ENCODE results near the gene TUT4. TPM values are rescaled to one million over a fixed set of nuclear protein-coding genes. Genes with fewer than 3 reads are reported as not detected.

The TUT4 gene
- total and polyA plus RNA-seq, 2 of the 4 experiments (the other 2 are of a cell fraction) = 10.9 to 40.0 TPM

DNA sequence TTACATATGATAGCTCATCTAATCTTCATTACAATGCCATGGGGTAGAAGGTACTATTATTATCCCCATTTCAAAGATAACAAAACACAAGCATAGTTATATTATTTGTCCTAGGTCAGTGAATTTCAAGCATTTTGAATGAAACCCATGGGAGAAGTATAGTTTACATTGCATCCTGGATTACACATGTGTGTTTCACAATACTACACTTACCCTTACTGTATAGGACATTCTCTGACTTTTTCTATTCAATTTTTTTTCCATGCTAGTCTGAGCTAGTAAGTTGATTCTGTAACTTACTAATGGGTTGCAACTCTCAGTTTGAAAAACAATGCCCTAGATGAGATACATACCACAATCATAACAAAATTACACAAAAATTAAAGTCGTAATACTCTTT lies 40.6 kb upstream of the TUT4 start:
- Histone ChIP-seq H4K8ac (ENCODE audit: low read depth in 2 of 2, low read length in 2 of 2) (no peak overlapping the region), H3K4me3 (ENCODE audit: insufficient read depth, low read depth, low read length) (no peak overlapping the region), H3K27ac (ENCODE audit: insufficient read depth, low read length) (no peak overlapping the region), H3K4ac (ENCODE audit: low read depth, low read length) (no peak overlapping the region), H3K79me1 (ENCODE audit: low read depth in 1 of 2, low read length in 2 of 2) (no peaks in the 10 kb centered on the region), H3K23ac (ENCODE audit: low read depth, low read length) (no peak overlapping the region), H2BK5ac (ENCODE audit: low read depth, low read length, poor library complexity, severe bottlenecking) (no peak overlapping the region), H3K18ac (ENCODE audit: low read depth, low read length) (no peak overlapping the region), H2BK120ac (ENCODE audit: low read depth, low read length) (no peak overlapping the region), H4K20me1 (ENCODE audit: insufficient read depth, low read length) (no peaks in the 10 kb centered on the region), H3K9me1 (ENCODE audit: insufficient read depth, low read length) (no peaks in the 10 kb centered on the region), H3K36me3 (ENCODE audit: control insufficient read depth, insufficient read depth, low read length) (no peaks in the 10 kb centered on the region), H3K14ac (replicated peaks; ENCODE audit: low read depth, low read length) (no peak overlapping the region), H2BK15ac (ENCODE audit: low read depth, low read length) (no peak overlapping the region), H3K4me2 (ENCODE audit: low read depth, low read length) (no peak overlapping the region), H2BK20ac (ENCODE audit: low read depth, low read length) (no peak overlapping the region), H2AFZ (replicated peaks; ENCODE audit: low read length, poor library complexity) (no peak overlapping the region), H2AK9ac (replicated peaks; ENCODE audit: low read depth, low read length, poor library complexity) (no peak overlapping the region), H3K27me3 (ENCODE audit: control insufficient read depth, insufficient read depth, low read length) (peaks cover 21% of the 10 kb centered on the region), H3K9me3 (ENCODE audit: control insufficient read depth, insufficient read depth, low read length) (no peaks in the 10 kb centered on the region), H4K5ac (ENCODE audit: low read depth, low read length) (no peak overlapping the region), H2AK5ac (ENCODE audit: low read depth, low read length) (no peak overlapping the region), H3K9ac (ENCODE audit: low read depth, low read length) (no peak overlapping the region), H4K91ac (ENCODE audit: insufficient read depth, low read depth, low read length) (no peak overlapping the region), H3K4me1 (ENCODE audit: control insufficient read depth, insufficient read depth, low read length) (peaks cover 1% of the 10 kb centered on the region; the same call in 1 of the 2 replicates), H3K56ac (ENCODE audit: extremely low read depth, insufficient read depth, low read length) (no peak overlapping the region)
- dilution Hi-C loops (cut with HindIII; ENCODE audit: low sequenced_read_pairs, unreplicated experiment) = no loop called here
- TF ChIP-seq POLR2A (IDR thresholded peaks at IDR 0.05; ENCODE audit: low read depth, low read length) = no peak
- TF ChIP-seq CEBPB (IDR thresholded peaks at IDR 0.05; ENCODE audit: low read depth, low read length) = peak; percentile 68
- no peak for TF ChIP-seq NFE2L2 (IDR thresholded peaks at IDR 0.05; ENCODE audit: low read depth, low read length)
- TF ChIP-seq FOS (IDR thresholded peaks at IDR 0.05; ENCODE audit: low read depth, low read length) = no peak
- TF ChIP-seq BHLHE40 (IDR thresholded peaks at IDR 0.05; ENCODE audit: low read depth, low read length) = no peak
- TF ChIP-seq RFX5 (IDR thresholded peaks at IDR 0.05; ENCODE audit: low read depth, low read length) = no peak
- in situ Hi-C loops (cut with MboI; ENCODE audit: low sequenced_read_pairs) = no loop called here
- peak; percentile 15 for DNase-seq
- peak; percentile 57 for ATAC-seq (ENCODE audit: low read depth)
- CTCF ChIA-PET = no interaction called here
- POLR2A ChIA-PET (ENCODE audit: unreplicated experiment) = interaction anchor here (0.6 kb wide), 1 partner anchor 41 kb away, joined by 15 read pairs; the partner anchor contains the start of gene TUT4
- intact Hi-C loops (cut with micrococcal nuclease) = no loop called here
- no TSS peak for BruUV-seq (replicated peaks)
- 71% methylated on average over 1 of the region's 1 CpG; no CpG with 5 or more reads in 1 of the 2 experiments for WGBS, 2 experiments (ENCODE audit: extremely low coverage in 2 of 2, insufficient read length in 1 of 2)
